ENCODE measurements around the gene RYR2.

The RYR2 gene

GRCh38 chr1:237864338-237865244, 822.6 kb downstream of the RYR2 start:
- peak; percentile 29 for DNase-seq (ENCODE audit: low spot score)

GRCh38 chr1:237867380-237867888, 825.5 kb downstream of the RYR2 start:
- no peak for DNase-seq (ENCODE audit: low spot score)

GRCh38 chr1:237868817-237869600, 827.0 kb downstream of the RYR2 start:
- no peak for DNase-seq (ENCODE audit: low spot score)

GRCh38 chr1:237873487-237874211, 831.7 kb downstream of the RYR2 start:
- no peak for DNase-seq (ENCODE audit: low spot score)

- no peak for DNase-seq (ENCODE audit: low spot score)
Observed at GRCh38 chr1:237875291-237875690, 833.3 kb downstream of the RYR2 start.

- no peak for DNase-seq (ENCODE audit: low spot score)
Observed at GRCh38 chr1:237877631-237878030, 835.6 kb downstream of the RYR2 start.

- DNase-seq (ENCODE audit: low spot score): no peak
Observed at GRCh38 chr1:237878406-237878805, 836.4 kb downstream of the RYR2 start.

- no peak for DNase-seq (ENCODE audit: low spot score)
Observed at GRCh38 chr1:237879195-237879594, 837.2 kb downstream of the RYR2 start.
